HEK293 (cell line): ENCODE results near the gene WDR3.

Experiments
- CTCF ChIA-PET: fragments of 350-600 bp; formaldehyde crosslinking; extraction: SDS; loops from one replicate; lab custom pipeline; 2021; ENCODE audit warnings: antibody characterized with exemption; lab: Yijun Ruan, JAX
- POLR2A ChIA-PET: fragments of 300-600 bp; formaldehyde crosslinking; extraction: SDS; loops from one replicate; lab custom pipeline; 2020; ENCODE audit warnings: antibody characterized with exemption, inconsistent platforms; lab: Yijun Ruan, JAX
- H3K27ac ChIP-seq: fragments of 200-500 bp; sonication (Bioruptor generic); 2 replicates; pipeline ENCODE4 v1.5.1; 2014; ENCODE audit warnings: low read depth, low read length, control low read depth, inconsistent platforms; ENCODE audit errors: extremely low read depth
- H3K36me3 ChIP-seq, 2 experiments: fragments of 200-500 bp in 1 of 2; sonication (Bioruptor generic) in 1 of 2; 1 replicate in 1 of 2; 2 replicates in 1 of 2; pipeline ENCODE4 v1.5.1; 2014 to 2017; ENCODE audit warnings: inconsistent platforms in 2 of 2, low read length in 2 of 2; ENCODE audit not compliant: control insufficient read depth in 2 of 2, insufficient read depth in 1 of 2
- H3K4me1 ChIP-seq: fragments of 200-500 bp; sonication (Bioruptor generic); 2 replicates; pipeline ENCODE4 v1.5.1; 2014; ENCODE audit warnings: mild to moderate bottlenecking, low read length, inconsistent platforms; ENCODE audit not compliant: control insufficient read depth, insufficient read depth
- H3K4me3 ChIP-seq: 2 replicates; pipeline ENCODE4 v1.5.1; 2011; ENCODE audit warnings: low read depth, mild to moderate bottlenecking, control low read depth, low read length, moderate library complexity
- H3K9me3 ChIP-seq: fragments of 200-500 bp; sonication (Bioruptor generic); 2 replicates; pipeline ENCODE4 v1.5.1; 2014; ENCODE audit warnings: low read depth, low read length, inconsistent platforms; ENCODE audit not compliant: control insufficient read depth, insufficient read depth
- GLI4 ChIP-seq: fragments of 450-650 bp; formaldehyde crosslinking; IDR thresholded peaks from 2 replicates; pipeline ENCODE4 v1.5.1; 2016; ENCODE audit warnings: missing biosample characterization, missing genetic modification characterization
- HOXA7 ChIP-seq: sonication (generic); formaldehyde crosslinking; IDR thresholded peaks from 2 replicates; pipeline ENCODE4 v1.8.1; 2022; ENCODE audit warnings: missing genetic modification reagents, borderline replicate concordance
- KLF8 ChIP-seq: fragments of 450-650 bp; formaldehyde crosslinking; IDR thresholded peaks from 2 replicates; pipeline ENCODE4 v1.5.1; 2016; ENCODE audit warnings: missing biosample characterization, missing genetic modification characterization
- MEIS1 ChIP-seq: sonication (generic); formaldehyde crosslinking; IDR thresholded peaks from 2 replicates; pipeline ENCODE4 v1.8.1; 2022; ENCODE audit warnings: missing genetic modification reagents, mild to moderate bottlenecking, borderline replicate concordance
- OVOL3 ChIP-seq: fragments of 450-650 bp; formaldehyde crosslinking; IDR thresholded peaks from 2 replicates; pipeline ENCODE4 v1.5.1; 2016; ENCODE audit warnings: missing biosample characterization, missing genetic modification characterization
- PRDM1 ChIP-seq: fragments of 450-650 bp; formaldehyde crosslinking; IDR thresholded peaks from 2 replicates; pipeline ENCODE4; 2016; ENCODE audit warnings: missing biosample characterization, missing genetic modification characterization
- SP3 ChIP-seq: fragments of 450-650 bp; formaldehyde crosslinking; IDR thresholded peaks from 2 replicates; pipeline ENCODE4 v1.5.1; 2016; ENCODE audit warnings: missing biosample characterization, missing genetic modification characterization
- ZFHX2 ChIP-seq: fragments of 450-650 bp; formaldehyde crosslinking; conservative IDR thresholded peaks from 2 replicates; pipeline ENCODE4 v1.5.1; 2016; ENCODE audit warnings: missing biosample characterization, missing genetic modification characterization
- ZNF114 ChIP-seq: fragments of 450-650 bp; formaldehyde crosslinking; IDR thresholded peaks from 2 replicates; pipeline ENCODE4 v1.5.0; 2017; ENCODE audit warnings: missing biosample characterization, missing genetic modification characterization
- ZNF2 ChIP-seq: fragments of 450-650 bp; formaldehyde crosslinking; IDR thresholded peaks from 2 replicates; pipeline ENCODE4 v1.5.1; 2016; ENCODE audit warnings: missing biosample characterization, missing genetic modification characterization
- ZNF223 ChIP-seq: fragments of 450-650 bp; formaldehyde crosslinking; IDR thresholded peaks from 2 replicates; pipeline ENCODE4 v1.5.1; 2016; ENCODE audit warnings: missing biosample characterization, missing genetic modification characterization
- ZNF248 ChIP-seq: fragments of 450-650 bp; formaldehyde crosslinking; IDR thresholded peaks from 2 replicates; pipeline ENCODE4 v1.5.1; 2017; ENCODE audit warnings: missing biosample characterization, missing genetic modification characterization
- ZNF433 ChIP-seq: fragments of 450-650 bp; formaldehyde crosslinking; IDR thresholded peaks from 2 replicates; pipeline ENCODE4 v1.5.1; 2016; ENCODE audit warnings: missing biosample characterization, missing genetic modification characterization, low read depth
- ZNF510 ChIP-seq: fragments of 450-650 bp; formaldehyde crosslinking; IDR thresholded peaks from 2 replicates; pipeline ENCODE4 v1.5.1; 2018; ENCODE audit warnings: mild to moderate bottlenecking, missing genetic modification characterization, missing biosample characterization; ENCODE audit not compliant: insufficient replicate concordance
- ZNF548 ChIP-seq: fragments of 450-650 bp; formaldehyde crosslinking; IDR thresholded peaks from 2 replicates; pipeline ENCODE4 v1.5.1; 2016; ENCODE audit warnings: missing biosample characterization, missing genetic modification characterization
- ZNF549 ChIP-seq: fragments of 450-650 bp; IDR thresholded peaks from 2 replicates; pipeline ENCODE4 v1.5.1; 2018; ENCODE audit warnings: missing biosample characterization, missing genetic modification characterization, mild to moderate bottlenecking, inconsistent platforms, moderate library complexity
- ZNF660 ChIP-seq: fragments of 450-650 bp; IDR thresholded peaks from 2 replicates; pipeline ENCODE4 v1.5.1; 2018; ENCODE audit warnings: missing biosample characterization, mild to moderate bottlenecking, missing genetic modification characterization
- ZSCAN16 ChIP-seq: fragments of 450-650 bp; formaldehyde crosslinking; IDR thresholded peaks from 2 replicates; pipeline ENCODE4 v1.5.1; 2016; ENCODE audit warnings: missing biosample characterization, missing genetic modification characterization
- TF ChIP-seq, protein P1 (sequence below): fragments of 450-650 bp; IDR thresholded peaks from 2 replicates; pipeline ENCODE4 v1.5.1; 2018; ENCODE audit warnings: missing biosample characterization, missing genetic modification characterization
- TF ChIP-seq, protein P2 (sequence below): fragments of 450-650 bp; formaldehyde crosslinking; IDR thresholded peaks from 2 replicates; pipeline ENCODE4 v1.5.1; 2016; ENCODE audit warnings: missing biosample characterization, missing genetic modification characterization
- TF ChIP-seq, protein P3 (sequence below): fragments of 450-650 bp; formaldehyde crosslinking; IDR thresholded peaks from 2 replicates; pipeline ENCODE4 v1.5.1; 2016; ENCODE audit warnings: missing biosample characterization, missing genetic modification characterization
- TF ChIP-seq, protein P4 (sequence below): fragments of 450-650 bp; formaldehyde crosslinking; IDR thresholded peaks from 2 replicates; pipeline ENCODE4 v1.5.1; 2016; ENCODE audit warnings: missing biosample characterization, missing genetic modification characterization, borderline replicate concordance

WDR3 gene

DNA sequence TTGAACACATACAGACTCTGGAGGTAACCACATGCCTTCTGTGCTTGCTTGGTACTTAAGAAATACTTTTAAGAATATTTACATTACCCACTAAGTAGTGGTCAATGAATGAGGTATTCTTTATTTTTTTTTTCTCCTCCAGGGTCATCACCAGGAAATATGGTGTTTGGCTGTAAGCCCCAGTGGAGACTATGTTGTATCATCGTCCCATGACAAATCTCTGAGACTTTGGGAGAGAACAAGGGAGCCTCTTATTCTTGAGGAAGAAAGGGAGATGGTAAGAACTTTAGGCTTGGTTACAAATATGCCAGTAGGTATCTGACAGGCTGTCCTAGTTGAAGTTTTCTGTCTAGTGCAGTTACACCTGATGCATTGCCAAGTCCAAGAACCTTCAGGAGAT is 22.8 kb downstream of the WDR3 start (continued):
- TF ChIP-seq, protein P1, sequence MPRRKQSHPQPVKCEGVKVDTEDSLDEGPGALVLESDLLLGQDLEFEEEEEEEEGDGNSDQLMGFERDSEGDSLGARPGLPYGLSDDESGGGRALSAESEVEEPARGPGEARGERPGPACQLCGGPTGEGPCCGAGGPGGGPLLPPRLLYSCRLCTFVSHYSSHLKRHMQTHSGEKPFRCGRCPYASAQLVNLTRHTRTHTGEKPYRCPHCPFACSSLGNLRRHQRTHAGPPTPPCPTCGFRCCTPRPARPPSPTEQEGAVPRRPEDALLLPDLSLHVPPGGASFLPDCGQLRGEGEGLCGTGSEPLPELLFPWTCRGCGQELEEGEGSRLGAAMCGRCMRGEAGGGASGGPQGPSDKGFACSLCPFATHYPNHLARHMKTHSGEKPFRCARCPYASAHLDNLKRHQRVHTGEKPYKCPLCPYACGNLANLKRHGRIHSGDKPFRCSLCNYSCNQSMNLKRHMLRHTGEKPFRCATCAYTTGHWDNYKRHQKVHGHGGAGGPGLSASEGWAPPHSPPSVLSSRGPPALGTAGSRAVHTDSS (tag by site-specific recombination), result no peak
- no peak for TF ChIP-seq ZFHX2 (tag by site-specific recombination)

DNA sequence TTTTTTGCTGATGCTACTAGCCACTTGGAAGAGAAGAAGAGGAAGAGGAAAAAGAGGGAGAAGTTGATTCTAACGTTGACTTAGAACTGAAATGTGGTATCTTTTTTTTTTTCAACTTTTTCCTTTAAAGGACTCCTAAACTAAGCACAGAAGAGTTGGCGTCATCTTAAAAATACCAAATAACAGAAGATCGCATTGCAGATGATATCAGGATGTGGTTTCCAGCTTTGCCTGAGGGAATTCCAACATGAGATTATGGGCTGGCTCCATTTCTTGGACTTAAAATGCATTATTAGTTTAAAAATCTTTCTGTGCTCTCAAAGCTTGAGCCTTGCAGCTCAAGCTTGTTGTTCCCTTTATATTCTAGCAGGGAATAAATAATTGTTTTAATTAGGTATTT is 29.8 kb downstream of the WDR3 start:
- H3K4me3 ChIP-seq, result no peak overlapping the region
- no peak overlapping the region for H3K27ac ChIP-seq
- CTCF ChIA-PET, result no interaction called here
- H3K4me1 ChIP-seq, result no peaks in the 10 kb centered on the region
- H3K36me3 ChIP-seq, result peaks cover 38 to 80% of the 10 kb centered on the region in 2 experiments
- no peak for TF ChIP-seq ZNF114 (tag by site-specific recombination)
- no peak for TF ChIP-seq ZNF248 (tag by site-specific recombination)
- TF ChIP-seq ZNF433 (tag by site-specific recombination), result no peak
- no peak for TF ChIP-seq ZNF223 (tag by site-specific recombination)
- TF ChIP-seq ZNF2 (tag by site-specific recombination), result no peak
- TF ChIP-seq, protein P2, sequence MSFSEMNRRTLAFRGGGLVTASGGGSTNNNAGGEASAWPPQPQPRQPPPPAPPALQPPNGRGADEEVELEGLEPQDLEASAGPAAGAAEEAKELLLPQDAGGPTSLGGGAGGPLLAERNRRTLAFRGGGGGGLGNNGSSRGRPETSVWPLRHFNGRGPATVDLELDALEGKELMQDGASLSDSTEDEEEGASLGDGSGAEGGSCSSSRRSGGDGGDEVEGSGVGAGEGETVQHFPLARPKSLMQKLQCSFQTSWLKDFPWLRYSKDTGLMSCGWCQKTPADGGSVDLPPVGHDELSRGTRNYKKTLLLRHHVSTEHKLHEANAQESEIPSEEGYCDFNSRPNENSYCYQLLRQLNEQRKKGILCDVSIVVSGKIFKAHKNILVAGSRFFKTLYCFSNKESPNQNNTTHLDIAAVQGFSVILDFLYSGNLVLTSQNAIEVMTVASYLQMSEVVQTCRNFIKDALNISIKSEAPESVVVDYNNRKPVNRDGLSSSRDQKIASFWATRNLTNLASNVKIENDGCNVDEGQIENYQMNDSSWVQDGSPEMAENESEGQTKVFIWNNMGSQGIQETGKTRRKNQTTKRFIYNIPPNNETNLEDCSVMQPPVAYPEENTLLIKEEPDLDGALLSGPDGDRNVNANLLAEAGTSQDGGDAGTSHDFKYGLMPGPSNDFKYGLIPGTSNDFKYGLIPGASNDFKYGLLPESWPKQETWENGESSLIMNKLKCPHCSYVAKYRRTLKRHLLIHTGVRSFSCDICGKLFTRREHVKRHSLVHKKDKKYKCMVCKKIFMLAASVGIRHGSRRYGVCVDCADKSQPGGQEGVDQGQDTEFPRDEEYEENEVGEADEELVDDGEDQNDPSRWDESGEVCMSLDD, result no peak
- no peak for TF ChIP-seq OVOL3
- no peak for TF ChIP-seq KLF8 (tag by site-specific recombination)
- TF ChIP-seq ZNF510, result no peak
- TF ChIP-seq HOXA7 (CRISPR knock-in tag), result no peak
- no peak for TF ChIP-seq SP3 (tag by site-specific recombination)
- TF ChIP-seq MEIS1, result no peak
- no peak for TF ChIP-seq ZSCAN16 (tag by site-specific recombination)
- TF ChIP-seq, protein P3, sequence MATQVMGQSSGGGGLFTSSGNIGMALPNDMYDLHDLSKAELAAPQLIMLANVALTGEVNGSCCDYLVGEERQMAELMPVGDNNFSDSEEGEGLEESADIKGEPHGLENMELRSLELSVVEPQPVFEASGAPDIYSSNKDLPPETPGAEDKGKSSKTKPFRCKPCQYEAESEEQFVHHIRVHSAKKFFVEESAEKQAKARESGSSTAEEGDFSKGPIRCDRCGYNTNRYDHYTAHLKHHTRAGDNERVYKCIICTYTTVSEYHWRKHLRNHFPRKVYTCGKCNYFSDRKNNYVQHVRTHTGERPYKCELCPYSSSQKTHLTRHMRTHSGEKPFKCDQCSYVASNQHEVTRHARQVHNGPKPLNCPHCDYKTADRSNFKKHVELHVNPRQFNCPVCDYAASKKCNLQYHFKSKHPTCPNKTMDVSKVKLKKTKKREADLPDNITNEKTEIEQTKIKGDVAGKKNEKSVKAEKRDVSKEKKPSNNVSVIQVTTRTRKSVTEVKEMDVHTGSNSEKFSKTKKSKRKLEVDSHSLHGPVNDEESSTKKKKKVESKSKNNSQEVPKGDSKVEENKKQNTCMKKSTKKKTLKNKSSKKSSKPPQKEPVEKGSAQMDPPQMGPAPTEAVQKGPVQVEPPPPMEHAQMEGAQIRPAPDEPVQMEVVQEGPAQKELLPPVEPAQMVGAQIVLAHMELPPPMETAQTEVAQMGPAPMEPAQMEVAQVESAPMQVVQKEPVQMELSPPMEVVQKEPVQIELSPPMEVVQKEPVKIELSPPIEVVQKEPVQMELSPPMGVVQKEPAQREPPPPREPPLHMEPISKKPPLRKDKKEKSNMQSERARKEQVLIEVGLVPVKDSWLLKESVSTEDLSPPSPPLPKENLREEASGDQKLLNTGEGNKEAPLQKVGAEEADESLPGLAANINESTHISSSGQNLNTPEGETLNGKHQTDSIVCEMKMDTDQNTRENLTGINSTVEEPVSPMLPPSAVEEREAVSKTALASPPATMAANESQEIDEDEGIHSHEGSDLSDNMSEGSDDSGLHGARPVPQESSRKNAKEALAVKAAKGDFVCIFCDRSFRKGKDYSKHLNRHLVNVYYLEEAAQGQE (tag by site-specific recombination), result no peak
- H3K9me3 ChIP-seq, result no peaks in the 10 kb centered on the region
- POLR2A ChIA-PET, result no interaction called here

DNA sequence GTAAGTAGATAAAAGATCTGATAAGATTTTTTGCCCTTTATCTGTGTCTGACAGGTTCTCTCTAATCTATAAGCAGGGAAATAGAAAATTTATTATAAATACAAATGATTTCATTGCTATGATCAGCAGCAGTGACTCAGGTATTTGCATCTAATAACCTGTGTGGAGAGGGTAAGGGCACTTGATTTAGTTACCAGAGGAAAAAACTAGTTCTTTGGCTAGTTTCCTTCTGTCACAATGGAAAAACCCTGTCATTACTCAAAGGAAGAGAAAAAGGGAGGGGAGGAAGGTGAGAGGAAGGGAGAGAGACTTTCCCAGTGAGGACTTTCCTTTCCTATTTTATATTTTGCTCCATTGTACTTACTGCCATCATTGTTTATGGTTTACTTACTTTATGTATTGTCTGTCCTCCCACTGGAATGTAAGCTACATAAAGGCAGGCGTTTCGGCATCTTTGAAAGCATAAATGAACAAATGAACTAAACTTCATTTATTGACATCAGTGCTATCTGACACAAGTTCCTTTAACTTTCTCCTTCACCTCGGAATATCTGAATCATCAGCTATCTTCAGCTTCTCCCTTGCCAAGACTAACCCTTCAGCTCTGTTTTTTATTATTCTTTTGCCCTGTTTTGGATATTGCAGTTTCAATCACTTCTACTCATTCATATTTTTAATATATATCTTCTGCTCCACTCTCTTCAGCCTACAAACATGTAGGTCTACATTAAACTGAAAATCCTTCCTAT is 34.9 kb downstream of the WDR3 start:
- H3K27ac ChIP-seq, result no peak overlapping the region
- TF ChIP-seq ZNF549 (tag by site-specific recombination), result no peak
- TF ChIP-seq GLI4 (tag by site-specific recombination), result no peak
- TF ChIP-seq, protein P4, sequence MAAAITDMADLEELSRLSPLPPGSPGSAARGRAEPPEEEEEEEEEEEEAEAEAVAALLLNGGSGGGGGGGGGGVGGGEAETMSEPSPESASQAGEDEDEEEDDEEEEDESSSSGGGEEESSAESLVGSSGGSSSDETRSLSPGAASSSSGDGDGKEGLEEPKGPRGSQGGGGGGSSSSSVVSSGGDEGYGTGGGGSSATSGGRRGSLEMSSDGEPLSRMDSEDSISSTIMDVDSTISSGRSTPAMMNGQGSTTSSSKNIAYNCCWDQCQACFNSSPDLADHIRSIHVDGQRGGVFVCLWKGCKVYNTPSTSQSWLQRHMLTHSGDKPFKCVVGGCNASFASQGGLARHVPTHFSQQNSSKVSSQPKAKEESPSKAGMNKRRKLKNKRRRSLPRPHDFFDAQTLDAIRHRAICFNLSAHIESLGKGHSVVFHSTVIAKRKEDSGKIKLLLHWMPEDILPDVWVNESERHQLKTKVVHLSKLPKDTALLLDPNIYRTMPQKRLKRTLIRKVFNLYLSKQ, result no peak
- TF ChIP-seq PRDM1 (tag by site-specific recombination), result peak; percentile 65
- no peak for TF ChIP-seq ZNF660
- no peak for TF ChIP-seq ZNF548 (tag by site-specific recombination)
- TF ChIP-seq, all 188 proteins: peak for 1
- H3K4me1 ChIP-seq, result no peaks in the 10 kb centered on the region
- CTCF ChIA-PET, result no interaction called here
- POLR2A ChIA-PET, result no interaction called here
- H3K9me3 ChIP-seq, result no peaks in the 10 kb centered on the region
- peaks cover 4 to 40% of the 10 kb centered on the region in 2 experiments for H3K36me3 ChIP-seq
- no peak overlapping the region for H3K4me3 ChIP-seq
